GM23338 (cell line): ENCODE data around the gene CAPZB.

ENCODE experiments used
- CREB1 ChIP-seq: fragments of 250-450 bp; sonication (Bioruptor Pico); IDR thresholded peaks from 2 replicates; pipeline ENCODE4 v1.5.0; 2020; ENCODE audit warnings: low read depth, mild to moderate bottlenecking, moderate library complexity
- EZH2 ChIP-seq: fragments of 200-600 bp; sonication (generic); IDR thresholded peaks from one replicate; pipeline ENCODE4 v1.8.0; 2017; ENCODE audit warnings: antibody characterized with exemption, mild to moderate bottlenecking, low read depth; ENCODE audit not compliant: unreplicated experiment
- POLR2AphosphoS5 ChIP-seq: IDR thresholded peaks from 2 replicates; pipeline ENCODE4 v1.6.1; 2016; ENCODE audit warnings: antibody characterized with exemption, low read depth
- TF ChIP-seq, protein P1 (sequence below), 2 experiments: fragments of 200-600 bp in 1 of 2; sonication (generic) in 1 of 2; conservative IDR thresholded peaks; 2 replicates each; pipeline versions ENCODE4 v1.5.1 to v1.6.1; 2016 to 2017; ENCODE audit warnings: antibody characterized with exemption in 2 of 2, low read depth in 2 of 2, mild to moderate bottlenecking in 2 of 2, moderate library complexity in 1 of 2
- TF ChIP-seq, protein P2 (sequence below): IDR thresholded peaks from one replicate; pipeline ENCODE4 v1.6.1; 2018; ENCODE audit warnings: antibody characterized with exemption; ENCODE audit not compliant: unreplicated experiment

DNA sequence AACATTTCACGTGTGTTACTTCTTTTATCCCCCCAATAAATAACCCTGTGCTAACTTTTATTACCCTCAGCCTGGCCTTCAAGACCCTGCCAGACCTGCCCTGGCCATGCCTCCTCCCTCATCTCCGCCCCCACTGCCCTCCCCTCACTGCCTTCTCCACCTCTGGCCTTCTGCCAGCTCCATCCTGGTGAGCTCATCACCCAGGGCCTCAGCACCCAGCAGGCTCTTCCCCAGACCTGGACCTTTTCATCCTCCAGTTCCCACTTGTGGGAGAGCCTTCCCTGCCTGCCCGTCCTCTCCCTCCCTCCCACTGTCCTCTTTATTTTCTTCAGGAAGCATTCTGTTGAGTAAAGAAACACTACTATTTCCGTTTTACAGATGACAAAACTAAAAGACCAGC is 101.2 kb downstream of the CAPZB start:
- TF ChIP-seq EZH2 (no peak), CREB1 (CRISPR knock-in tag) (no peak), POLR2AphosphoS5 (no peak)
- TF ChIP-seq, protein P1, sequence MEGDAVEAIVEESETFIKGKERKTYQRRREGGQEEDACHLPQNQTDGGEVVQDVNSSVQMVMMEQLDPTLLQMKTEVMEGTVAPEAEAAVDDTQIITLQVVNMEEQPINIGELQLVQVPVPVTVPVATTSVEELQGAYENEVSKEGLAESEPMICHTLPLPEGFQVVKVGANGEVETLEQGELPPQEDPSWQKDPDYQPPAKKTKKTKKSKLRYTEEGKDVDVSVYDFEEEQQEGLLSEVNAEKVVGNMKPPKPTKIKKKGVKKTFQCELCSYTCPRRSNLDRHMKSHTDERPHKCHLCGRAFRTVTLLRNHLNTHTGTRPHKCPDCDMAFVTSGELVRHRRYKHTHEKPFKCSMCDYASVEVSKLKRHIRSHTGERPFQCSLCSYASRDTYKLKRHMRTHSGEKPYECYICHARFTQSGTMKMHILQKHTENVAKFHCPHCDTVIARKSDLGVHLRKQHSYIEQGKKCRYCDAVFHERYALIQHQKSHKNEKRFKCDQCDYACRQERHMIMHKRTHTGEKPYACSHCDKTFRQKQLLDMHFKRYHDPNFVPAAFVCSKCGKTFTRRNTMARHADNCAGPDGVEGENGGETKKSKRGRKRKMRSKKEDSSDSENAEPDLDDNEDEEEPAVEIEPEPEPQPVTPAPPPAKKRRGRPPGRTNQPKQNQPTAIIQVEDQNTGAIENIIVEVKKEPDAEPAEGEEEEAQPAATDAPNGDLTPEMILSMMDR (conservative IDR thresholded peaks at IDR 0.05; ENCODE audit: low read depth in 2 of 2): no peak
- TF ChIP-seq, protein P2, sequence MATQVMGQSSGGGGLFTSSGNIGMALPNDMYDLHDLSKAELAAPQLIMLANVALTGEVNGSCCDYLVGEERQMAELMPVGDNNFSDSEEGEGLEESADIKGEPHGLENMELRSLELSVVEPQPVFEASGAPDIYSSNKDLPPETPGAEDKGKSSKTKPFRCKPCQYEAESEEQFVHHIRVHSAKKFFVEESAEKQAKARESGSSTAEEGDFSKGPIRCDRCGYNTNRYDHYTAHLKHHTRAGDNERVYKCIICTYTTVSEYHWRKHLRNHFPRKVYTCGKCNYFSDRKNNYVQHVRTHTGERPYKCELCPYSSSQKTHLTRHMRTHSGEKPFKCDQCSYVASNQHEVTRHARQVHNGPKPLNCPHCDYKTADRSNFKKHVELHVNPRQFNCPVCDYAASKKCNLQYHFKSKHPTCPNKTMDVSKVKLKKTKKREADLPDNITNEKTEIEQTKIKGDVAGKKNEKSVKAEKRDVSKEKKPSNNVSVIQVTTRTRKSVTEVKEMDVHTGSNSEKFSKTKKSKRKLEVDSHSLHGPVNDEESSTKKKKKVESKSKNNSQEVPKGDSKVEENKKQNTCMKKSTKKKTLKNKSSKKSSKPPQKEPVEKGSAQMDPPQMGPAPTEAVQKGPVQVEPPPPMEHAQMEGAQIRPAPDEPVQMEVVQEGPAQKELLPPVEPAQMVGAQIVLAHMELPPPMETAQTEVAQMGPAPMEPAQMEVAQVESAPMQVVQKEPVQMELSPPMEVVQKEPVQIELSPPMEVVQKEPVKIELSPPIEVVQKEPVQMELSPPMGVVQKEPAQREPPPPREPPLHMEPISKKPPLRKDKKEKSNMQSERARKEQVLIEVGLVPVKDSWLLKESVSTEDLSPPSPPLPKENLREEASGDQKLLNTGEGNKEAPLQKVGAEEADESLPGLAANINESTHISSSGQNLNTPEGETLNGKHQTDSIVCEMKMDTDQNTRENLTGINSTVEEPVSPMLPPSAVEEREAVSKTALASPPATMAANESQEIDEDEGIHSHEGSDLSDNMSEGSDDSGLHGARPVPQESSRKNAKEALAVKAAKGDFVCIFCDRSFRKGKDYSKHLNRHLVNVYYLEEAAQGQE: no peak
